ENCODE data around the gene EHMT1.
A peak's percentile ranks its signal among the peaks of the same experiment; 100 is the strongest.
"Not testable (repeated sequence)": the region's sequence is repeated elsewhere in the genome, so short reads cannot be mapped to it uniquely, and the experiment has no call there.

The EHMT1 gene

GRCh38 chr9:137795156-137795666, 176.4 kb downstream of the EHMT1 start:
- DNase-seq: no peak

- no peak for DNase-seq
Measured at GRCh38 chr9:137797206-137798120, 178.7 kb downstream of the EHMT1 start.

- DNase-seq: no peak
Measured at GRCh38 chr9:137798142-137798541, 179.3 kb downstream of the EHMT1 start.

- no peak for DNase-seq
Measured at GRCh38 chr9:137798901-137799629, 180.3 kb downstream of the EHMT1 start.

GRCh38 chr9:137799630-137799983, 180.8 kb downstream of the EHMT1 start:
- no peak for DNase-seq

- no peak for DNase-seq
Measured at GRCh38 chr9:137800196-137801022, 181.6 kb downstream of the EHMT1 start.

GRCh38 chr9:137801023-137801319, 182.2 kb downstream of the EHMT1 start:
- DNase-seq: no peak

- no peak for DNase-seq
Measured at GRCh38 chr9:137802021-137802420, 183.2 kb downstream of the EHMT1 start.

- no peak for DNase-seq
Measured at GRCh38 chr9:137802521-137803243, 183.9 kb downstream of the EHMT1 start.

GRCh38 chr9:137804908-137805630, 186.3 kb downstream of the EHMT1 start:
- DNase-seq: no peak

GRCh38 chr9:137807721-137808703, 189.2 kb downstream of the EHMT1 start:
- DNase-seq: peak in 1 of 2 donors; percentile 4

- no peak for DNase-seq
Measured at GRCh38 chr9:137809040-137809576, 190.3 kb downstream of the EHMT1 start.

- DNase-seq: not testable (repeated sequence)
Measured at GRCh38 chr9:137809726-137810450, 191.1 kb downstream of the EHMT1 start.

- DNase-seq: no peak
Measured at GRCh38 chr9:137811283-137811870, 192.6 kb downstream of the EHMT1 start.

GRCh38 chr9:137812356-137813023, 193.7 kb downstream of the EHMT1 start:
- DNase-seq: no peak

- no peak for DNase-seq
Measured at GRCh38 chr9:137813167-137813566, 194.4 kb downstream of the EHMT1 start.

- no peak for DNase-seq
Measured at GRCh38 chr9:137813651-137814415, 195.0 kb downstream of the EHMT1 start.

GRCh38 chr9:137814436-137814835, 195.6 kb downstream of the EHMT1 start:
- DNase-seq: no peak

Data from CD4-positive, alpha-beta T cell treated with Interferon alpha-2 for 1 hour (primary cell).